WTC11 (cell line): ENCODE data around the gene MRS2. TPM values are rescaled to one million over a fixed set of nuclear protein-coding genes. Genes with fewer than 3 reads are reported as not detected.

Source experiments
- ATAC-seq: fragments of 200-7000 bp; cut with Tn5 transposase; 2 replicates; pipeline ENCODE4 v1.10.0; 2021; ENCODE audit warnings: mild to moderate bottlenecking, moderate library complexity
- CTCF ChIA-PET: fragments of 300-600 bp; sonication (Branson Sonifier 250); formaldehyde crosslinking; loops from one replicate; lab custom pipeline; 2021; ENCODE audit warnings: antibody characterized with exemption; lab: Charles Lee
- POLR2A ChIA-PET: fragments of 350-600 bp; sonication (Branson Sonifier 250); formaldehyde crosslinking; loops from one replicate; lab custom pipeline; 2021; ENCODE audit warnings: antibody characterized with exemption; lab: Charles Lee
- DNase-seq: peaks from one replicate; pipeline ENCODE4 v3.0.0; 2021; ENCODE audit warnings: low spot score
- H3K27ac Mint-ChIP-seq: 2 replicates; pipeline ENCODE4 v1.8.0; 2021; ENCODE audit warnings: mixed read lengths
- H3K27me3 Mint-ChIP-seq: 2 replicates; pipeline ENCODE4 v1.8.0; 2021; ENCODE audit warnings: low read depth, mild to moderate bottlenecking, moderate library complexity, mixed read lengths
- H3K36me3 Mint-ChIP-seq: 2 replicates; pipeline ENCODE4 v1.8.0; 2021; ENCODE audit warnings: mixed read lengths
- H3K4me1 Mint-ChIP-seq: 2 replicates; pipeline ENCODE4 v1.8.0; 2022; ENCODE audit warnings: mixed read lengths
- H3K4me3 Mint-ChIP-seq: 2 replicates; pipeline ENCODE4 v1.8.0; 2021; ENCODE audit warnings: mild to moderate bottlenecking, moderate library complexity, mixed read lengths
- H3K9me3 Mint-ChIP-seq: 2 replicates; pipeline ENCODE4 v1.8.0; 2021; ENCODE audit warnings: mixed read lengths
- ATF1 ChIP-seq: sonication (generic); formaldehyde crosslinking; IDR thresholded peaks from 2 replicates; pipeline ENCODE4 v1.8.1; 2023; ENCODE audit warnings: mild to moderate bottlenecking, moderate library complexity, missing genetic modification reagents
- ATF6 ChIP-seq: sonication (generic); formaldehyde crosslinking; IDR thresholded peaks from 2 replicates; pipeline ENCODE4 v1.8.1; 2023; ENCODE audit warnings: mild to moderate bottlenecking, missing genetic modification reagents
- E2F1 ChIP-seq: sonication (generic); formaldehyde crosslinking; IDR thresholded peaks from 2 replicates; pipeline ENCODE4 v1.8.0; 2022; ENCODE audit warnings: mild to moderate bottlenecking, missing genetic modification reagents
- KAT7 ChIP-seq: sonication (generic); formaldehyde crosslinking; IDR thresholded peaks from 2 replicates; pipeline ENCODE4 v1.8.1; 2023; ENCODE audit warnings: missing genetic modification reagents, mild to moderate bottlenecking, borderline replicate concordance
- NR2C2 ChIP-seq: sonication (generic); formaldehyde crosslinking; IDR thresholded peaks from 2 replicates; pipeline ENCODE4 v1.8.0; 2022; ENCODE audit warnings: mild to moderate bottlenecking, missing genetic modification reagents
- OVOL2 ChIP-seq: fragments of 250-450 bp; sonication (Bioruptor Pico); IDR thresholded peaks from 2 replicates; pipeline ENCODE4 v1.9.0; 2021; ENCODE audit warnings: mild to moderate bottlenecking, borderline replicate concordance
- PRRX2 ChIP-seq: fragments of 250-450 bp; sonication (Bioruptor Pico); IDR thresholded peaks from 2 replicates; pipeline ENCODE4 v1.8.0; 2021; ENCODE audit warnings: mild to moderate bottlenecking
- SMAD3 ChIP-seq: sonication (generic); formaldehyde crosslinking; IDR thresholded peaks from 2 replicates; pipeline ENCODE4 v1.8.0; 2022; ENCODE audit warnings: missing genetic modification reagents, mild to moderate bottlenecking, borderline replicate concordance
- TCF7 ChIP-seq: sonication (generic); formaldehyde crosslinking; IDR thresholded peaks from 2 replicates; pipeline ENCODE4 v1.8.0; 2022; ENCODE audit warnings: mild to moderate bottlenecking, low read depth, missing genetic modification reagents, moderate library complexity
- TEAD1 ChIP-seq: sonication (generic); formaldehyde crosslinking; IDR thresholded peaks from 2 replicates; pipeline ENCODE4 v1.8.0; 2022; ENCODE audit warnings: mild to moderate bottlenecking, missing genetic modification reagents
- TP53 ChIP-seq: sonication (generic); formaldehyde crosslinking; IDR thresholded peaks from 2 replicates; pipeline ENCODE4 v1.8.1; 2023; ENCODE audit warnings: mild to moderate bottlenecking, missing genetic modification reagents
- USF2 ChIP-seq: sonication (generic); formaldehyde crosslinking; IDR thresholded peaks from 2 replicates; pipeline ENCODE4 v1.8.1; 2023; ENCODE audit warnings: mild to moderate bottlenecking, missing genetic modification reagents, moderate library complexity
- ZBTB21 ChIP-seq: sonication (generic); formaldehyde crosslinking; IDR thresholded peaks from 2 replicates; pipeline ENCODE4 v1.8.1; 2023; ENCODE audit warnings: mild to moderate bottlenecking, missing genetic modification reagents, borderline replicate concordance
- ZNF121 ChIP-seq: sonication (generic); formaldehyde crosslinking; IDR thresholded peaks from 2 replicates; pipeline ENCODE4 v1.8.0; 2023; ENCODE audit warnings: missing genetic modification reagents
- ZNF232 ChIP-seq: sonication (generic); formaldehyde crosslinking; IDR thresholded peaks from 2 replicates; pipeline ENCODE4 v1.8.0; 2022; ENCODE audit warnings: mild to moderate bottlenecking, missing genetic modification reagents
- ZNF317 ChIP-seq: sonication (generic); formaldehyde crosslinking; IDR thresholded peaks from 2 replicates; pipeline ENCODE4 v1.8.1; 2023; ENCODE audit warnings: low read depth, mild to moderate bottlenecking, moderate library complexity, missing genetic modification reagents, borderline replicate concordance
- ZNF396 ChIP-seq: fragments of 250-450 bp; sonication (Bioruptor Pico); IDR thresholded peaks from 2 replicates; pipeline ENCODE4 v1.8.0; 2021; ENCODE audit warnings: mild to moderate bottlenecking, moderate library complexity, borderline replicate concordance
- ZNF416 ChIP-seq: fragments of 250-450 bp; sonication (Bioruptor Pico); IDR thresholded peaks from 2 replicates; pipeline ENCODE4 v1.9.0; 2021; ENCODE audit warnings: mild to moderate bottlenecking, inconsistent platforms
- ZNF423 ChIP-seq: fragments of 250-450 bp; sonication (Bioruptor Pico); IDR thresholded peaks from 2 replicates; pipeline ENCODE4 v2.1.2; 2022; ENCODE audit warnings: mild to moderate bottlenecking, moderate library complexity
- total RNA-seq: library from RNA; stranded (reverse); gene quantifications from 3 replicates; pipeline ENCODE4 v1.2.3, GENCODE V29; 2021
- TF ChIP-seq, protein P1 (sequence below): sonication (generic); formaldehyde crosslinking; IDR thresholded peaks from 2 replicates; pipeline ENCODE4 v1.8.0; 2023; ENCODE audit warnings: mild to moderate bottlenecking, missing genetic modification reagents
- TF ChIP-seq, protein P2 (sequence below): fragments of 250-450 bp; sonication (Bioruptor Pico); IDR thresholded peaks from 2 replicates; pipeline ENCODE4 v1.8.0; 2021; ENCODE audit warnings: mild to moderate bottlenecking
- TF ChIP-seq, protein P3 (sequence below): sonication (generic); formaldehyde crosslinking; IDR thresholded peaks from 2 replicates; pipeline ENCODE4 v1.8.0; 2022; ENCODE audit warnings: mild to moderate bottlenecking, missing genetic modification reagents
- TF ChIP-seq, protein P4 (sequence below): sonication (generic); formaldehyde crosslinking; IDR thresholded peaks from 2 replicates; pipeline ENCODE4 v1.8.1; 2023; ENCODE audit warnings: mild to moderate bottlenecking, moderate library complexity, missing genetic modification reagents

Gene MRS2
- total RNA-seq, 1 experiment from 2014 or later: 91.6 TPM

DNA sequence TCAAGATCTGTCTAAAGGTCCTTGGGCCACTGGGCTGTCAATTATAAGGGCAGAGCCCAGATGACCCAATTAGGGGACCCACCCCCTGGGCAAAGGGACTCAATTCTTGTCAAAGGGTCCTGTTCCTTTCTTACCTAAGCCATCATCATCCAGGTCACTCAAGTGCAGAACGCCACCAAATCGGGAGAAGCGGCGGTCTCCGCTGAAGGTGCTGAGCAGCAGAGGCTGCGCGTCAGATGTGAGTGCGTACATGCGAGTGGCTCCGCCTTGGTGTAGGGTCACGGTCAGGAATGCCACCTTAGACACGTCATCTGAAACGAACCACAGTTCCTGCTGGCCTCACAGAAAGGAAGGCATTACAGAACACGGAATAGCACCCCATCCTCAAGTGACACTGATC is 34.2 kb downstream of the MRS2 start:
- H3K36me3 Mint-ChIP-seq: peaks cover 6% of the 10 kb centered on the region
- no peaks in the 10 kb centered on the region for H3K4me1 Mint-ChIP-seq
- no peak for ATAC-seq
- DNase-seq: no peak
- no peak overlapping the region for H3K4me3 Mint-ChIP-seq
- H3K9me3 Mint-ChIP-seq: no peaks in the 10 kb centered on the region
- ChIA-PET POLR2A (interaction anchor here (0.6 kb wide), 1 partner anchor 39 kb away, joined by 3 read pairs; no protein-coding TSS in a partner anchor), CTCF (no interaction called here)
- TF ChIP-seq TP53 (CRISPR knock-in tag) (no peak), ATF6 (CRISPR knock-in tag) (no peak), ATF1 (no peak), ZNF396 (CRISPR knock-in tag) (no peak), E2F1 (CRISPR knock-in tag) (no peak), PRRX2 (no peak), TCF7 (CRISPR knock-in tag) (no peak), ZNF232 (no peak), ZNF317 (no peak), TEAD1 (CRISPR knock-in tag) (no peak), ZBTB21 (no peak), ZNF416 (CRISPR knock-in tag) (no peak), USF2 (CRISPR knock-in tag) (no peak), ZNF423 (CRISPR knock-in tag) (no peak), SMAD3 (CRISPR knock-in tag) (no peak)
- TF ChIP-seq, protein P1, sequence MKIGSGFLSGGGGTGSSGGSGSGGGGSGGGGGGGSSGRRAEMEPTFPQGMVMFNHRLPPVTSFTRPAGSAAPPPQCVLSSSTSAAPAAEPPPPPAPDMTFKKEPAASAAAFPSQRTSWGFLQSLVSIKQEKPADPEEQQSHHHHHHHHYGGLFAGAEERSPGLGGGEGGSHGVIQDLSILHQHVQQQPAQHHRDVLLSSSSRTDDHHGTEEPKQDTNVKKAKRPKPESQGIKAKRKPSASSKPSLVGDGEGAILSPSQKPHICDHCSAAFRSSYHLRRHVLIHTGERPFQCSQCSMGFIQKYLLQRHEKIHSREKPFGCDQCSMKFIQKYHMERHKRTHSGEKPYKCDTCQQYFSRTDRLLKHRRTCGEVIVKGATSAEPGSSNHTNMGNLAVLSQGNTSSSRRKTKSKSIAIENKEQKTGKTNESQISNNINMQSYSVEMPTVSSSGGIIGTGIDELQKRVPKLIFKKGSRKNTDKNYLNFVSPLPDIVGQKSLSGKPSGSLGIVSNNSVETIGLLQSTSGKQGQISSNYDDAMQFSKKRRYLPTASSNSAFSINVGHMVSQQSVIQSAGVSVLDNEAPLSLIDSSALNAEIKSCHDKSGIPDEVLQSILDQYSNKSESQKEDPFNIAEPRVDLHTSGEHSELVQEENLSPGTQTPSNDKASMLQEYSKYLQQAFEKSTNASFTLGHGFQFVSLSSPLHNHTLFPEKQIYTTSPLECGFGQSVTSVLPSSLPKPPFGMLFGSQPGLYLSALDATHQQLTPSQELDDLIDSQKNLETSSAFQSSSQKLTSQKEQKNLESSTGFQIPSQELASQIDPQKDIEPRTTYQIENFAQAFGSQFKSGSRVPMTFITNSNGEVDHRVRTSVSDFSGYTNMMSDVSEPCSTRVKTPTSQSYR (CRISPR knock-in tag): no peak
- TF ChIP-seq, protein P2, sequence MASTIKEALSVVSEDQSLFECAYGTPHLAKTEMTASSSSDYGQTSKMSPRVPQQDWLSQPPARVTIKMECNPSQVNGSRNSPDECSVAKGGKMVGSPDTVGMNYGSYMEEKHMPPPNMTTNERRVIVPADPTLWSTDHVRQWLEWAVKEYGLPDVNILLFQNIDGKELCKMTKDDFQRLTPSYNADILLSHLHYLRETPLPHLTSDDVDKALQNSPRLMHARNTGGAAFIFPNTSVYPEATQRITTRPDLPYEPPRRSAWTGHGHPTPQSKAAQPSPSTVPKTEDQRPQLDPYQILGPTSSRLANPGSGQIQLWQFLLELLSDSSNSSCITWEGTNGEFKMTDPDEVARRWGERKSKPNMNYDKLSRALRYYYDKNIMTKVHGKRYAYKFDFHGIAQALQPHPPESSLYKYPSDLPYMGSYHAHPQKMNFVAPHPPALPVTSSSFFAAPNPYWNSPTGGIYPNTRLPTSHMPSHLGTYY: no peak
- TF ChIP-seq, protein P3, sequence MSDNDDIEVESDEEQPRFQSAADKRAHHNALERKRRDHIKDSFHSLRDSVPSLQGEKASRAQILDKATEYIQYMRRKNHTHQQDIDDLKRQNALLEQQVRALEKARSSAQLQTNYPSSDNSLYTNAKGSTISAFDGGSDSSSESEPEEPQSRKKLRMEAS (CRISPR knock-in tag): no peak
- H3K27ac Mint-ChIP-seq: no peak overlapping the region
- no peaks in the 10 kb centered on the region for H3K27me3 Mint-ChIP-seq

GRCh38 chr6:24439858-24440539 is 37.3 kb downstream of the MRS2 start:
- no peak overlapping the region for H3K4me3 Mint-ChIP-seq
- DNase-seq: no peak
- H3K36me3 Mint-ChIP-seq: no peaks in the 10 kb centered on the region
- no peak for ATAC-seq
- H3K4me1 Mint-ChIP-seq: no peaks in the 10 kb centered on the region
- ChIA-PET CTCF (no interaction called here), POLR2A (no interaction called here)
- H3K9me3 Mint-ChIP-seq: no peaks in the 10 kb centered on the region
- TF ChIP-seq KAT7 (CRISPR knock-in tag) (no peak), OVOL2 (CRISPR knock-in tag) (no peak), NR2C2 (CRISPR knock-in tag) (no peak), ZNF121 (CRISPR knock-in tag) (0 out of 2 replicates have a peak, but pooled peaks have one; percentile 37)
- TF ChIP-seq, protein P4, sequence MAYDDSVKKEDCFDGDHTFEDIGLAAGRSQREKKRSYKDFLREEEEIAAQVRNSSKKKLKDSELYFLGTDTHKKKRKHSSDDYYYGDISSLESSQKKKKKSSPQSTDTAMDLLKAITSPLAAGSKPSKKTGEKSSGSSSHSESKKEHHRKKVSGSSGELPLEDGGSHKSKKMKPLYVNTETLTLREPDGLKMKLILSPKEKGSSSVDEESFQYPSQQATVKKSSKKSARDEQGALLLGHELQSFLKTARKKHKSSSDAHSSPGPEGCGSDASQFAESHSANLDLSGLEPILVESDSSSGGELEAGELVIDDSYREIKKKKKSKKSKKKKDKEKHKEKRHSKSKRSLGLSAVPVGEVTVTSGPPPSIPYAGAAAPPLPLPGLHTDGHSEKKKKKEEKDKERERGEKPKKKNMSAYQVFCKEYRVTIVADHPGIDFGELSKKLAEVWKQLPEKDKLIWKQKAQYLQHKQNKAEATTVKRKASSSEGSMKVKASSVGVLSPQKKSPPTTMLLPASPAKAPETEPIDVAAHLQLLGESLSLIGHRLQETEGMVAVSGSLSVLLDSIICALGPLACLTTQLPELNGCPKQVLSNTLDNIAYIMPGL: no peak
- no peak overlapping the region for H3K27ac Mint-ChIP-seq
- no peaks in the 10 kb centered on the region for H3K27me3 Mint-ChIP-seq
